ENCODE results near the gene MT1M.

MT1M gene

GRCh38 chr16:56584276-56584675, 48.2 kb upstream of the MT1M start (continued):
- TF ChIP-seq ZBTB11 (tag by site-specific recombination; conservative IDR thresholded peaks at IDR 0.05; ENCODE audit: low read depth) (no peak), ZNF558 (tag by site-specific recombination; IDR thresholded peaks at IDR 0.05) (no peak)

- H3K27ac ChIP-seq (ENCODE audit: extremely low read depth, low read depth, low read length), result no peak overlapping the region
- no peaks in the 10 kb centered on the region for H3K4me1 ChIP-seq (ENCODE audit: control insufficient read depth, insufficient read depth, low read length)
- no peaks in the 10 kb centered on the region for H3K36me3 ChIP-seq (ENCODE audit: control insufficient read depth in 2 of 2, insufficient read depth in 1 of 2, low read length in 2 of 2)
- POLR2A ChIA-PET, result no interaction called here
- no peaks in the 10 kb centered on the region for H3K9me3 ChIP-seq (ENCODE audit: control insufficient read depth, insufficient read depth, low read depth, low read length)
- H3K4me3 ChIP-seq (ENCODE audit: low read depth, low read length), result no peak overlapping the region
- CTCF ChIA-PET, result interaction anchor here (0.6 kb wide), 1 partner anchor 73 kb away, joined by 3 read pairs; no protein-coding TSS in a partner anchor
- no peak for TF ChIP-seq ZNF155 (tag by site-specific recombination; IDR thresholded peaks at IDR 0.05)
- TF ChIP-seq ZNF645 (tag by site-specific recombination; IDR thresholded peaks at IDR 0.05), result no peak
- TF ChIP-seq ZNF610 (tag by site-specific recombination; IDR thresholded peaks at IDR 0.05; ENCODE audit: borderline replicate concordance), result no peak
- no peak for TF ChIP-seq ZNF112 (tag by site-specific recombination; IDR thresholded peaks at IDR 0.05)
- TF ChIP-seq ZNF768 (tag by site-specific recombination; IDR thresholded peaks at IDR 0.05), result no peak
- TF ChIP-seq CTCF (tag by site-specific recombination; IDR thresholded peaks at IDR 0.05), result no peak
- no peak for TF ChIP-seq ZNF37A (tag by site-specific recombination; IDR thresholded peaks at IDR 0.05)
- TF ChIP-seq ZNF510 (tag by site-specific recombination; IDR thresholded peaks at IDR 0.05; ENCODE audit: insufficient replicate concordance), result no peak
Measured at GRCh38 chr16:56588781-56589140, 43.7 kb upstream of the MT1M start.

- H3K4me1 ChIP-seq (ENCODE audit: control insufficient read depth, insufficient read depth, low read length), result no peaks in the 10 kb centered on the region
- no peak for TF ChIP-seq ZNF37A (tag by site-specific recombination; IDR thresholded peaks at IDR 0.05)
- no peak for TF ChIP-seq ZNF274 (IDR thresholded peaks at IDR 0.05; ENCODE audit: low read length)
- TF ChIP-seq ZNF274 (tag by site-specific recombination; IDR thresholded peaks at IDR 0.05; ENCODE audit: borderline replicate concordance), result no peak
- TF ChIP-seq ZFP3 (tag by site-specific recombination; IDR thresholded peaks at IDR 0.05; ENCODE audit: low read depth), result no peak
- CTCF ChIA-PET, result interaction anchor here (0.6 to 1.3 kb wide), 2 partner anchors 13 to 72 kb away, joined by 3 read pairs; no protein-coding TSS in a partner anchor
- no peak within 1 kb of the TSS for H3K27ac ChIP-seq (ENCODE audit: extremely low read depth, low read depth, low read length)
- H3K4me3 ChIP-seq (ENCODE audit: low read depth, low read length), result peak within 1 kb of the TSS; percentile 25
- POLR2A ChIA-PET, result no interaction called here
- no peaks in the 10 kb centered on the region for H3K9me3 ChIP-seq (ENCODE audit: control insufficient read depth, insufficient read depth, low read depth, low read length)
- no peaks in the 10 kb centered on the region for H3K36me3 ChIP-seq (ENCODE audit: control insufficient read depth in 2 of 2, insufficient read depth in 1 of 2, low read length in 2 of 2)
Measured at GRCh38 chr16:56589141-56590039, 43.1 kb upstream of the MT1M start, which contains the start of gene MT3. TSS of gene MT3 (plus strand) at chr16:56589528. CDS start at chr16:56589591, 63 bp downstream.
